Measurements from ENCODE around the gene TULP4. TPM values are rescaled to one million over a fixed set of nuclear protein-coding genes. Genes with fewer than 3 reads are reported as not detected.
A peak's percentile ranks its signal among the peaks of the same experiment; 100 is the strongest.

Gene TULP4
- total and polyA plus RNA-seq, 2 experiments from 2014 or later = 20.0 to 118 TPM

DNA sequence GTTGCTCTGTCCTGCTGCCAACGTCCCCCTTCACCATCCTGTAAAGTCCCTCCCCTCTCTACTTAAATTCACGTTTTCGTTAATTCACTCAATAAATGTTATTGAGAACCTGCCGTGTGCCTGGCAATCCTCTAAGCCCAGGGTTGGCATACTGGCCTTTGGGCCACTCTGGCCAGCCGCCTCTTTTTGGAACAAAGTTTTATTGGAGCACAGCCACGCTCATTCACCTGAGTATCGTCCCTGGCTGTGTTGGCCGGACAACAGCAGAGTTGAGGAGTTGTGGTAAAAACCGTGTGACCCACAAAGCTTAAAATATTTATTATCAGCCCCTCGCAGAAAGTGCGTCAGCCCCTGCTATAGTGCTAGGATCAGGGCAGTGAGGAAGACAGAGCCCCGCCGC lies 192.9 kb downstream of the TULP4 start:
- Histone ChIP-seq H3K27ac (no peak overlapping the region), H3K4me1 (ENCODE audit: low read depth) (no peaks in the 10 kb centered on the region), H3K27me3 (no peaks in the 10 kb centered on the region), H3K4me3 (no peak overlapping the region), H3K9me3 (ENCODE audit: low read depth) (no peaks in the 10 kb centered on the region), H3K36me3 (peaks cover 7% of the 10 kb centered on the region)
- TF ChIP-seq, protein P1, sequence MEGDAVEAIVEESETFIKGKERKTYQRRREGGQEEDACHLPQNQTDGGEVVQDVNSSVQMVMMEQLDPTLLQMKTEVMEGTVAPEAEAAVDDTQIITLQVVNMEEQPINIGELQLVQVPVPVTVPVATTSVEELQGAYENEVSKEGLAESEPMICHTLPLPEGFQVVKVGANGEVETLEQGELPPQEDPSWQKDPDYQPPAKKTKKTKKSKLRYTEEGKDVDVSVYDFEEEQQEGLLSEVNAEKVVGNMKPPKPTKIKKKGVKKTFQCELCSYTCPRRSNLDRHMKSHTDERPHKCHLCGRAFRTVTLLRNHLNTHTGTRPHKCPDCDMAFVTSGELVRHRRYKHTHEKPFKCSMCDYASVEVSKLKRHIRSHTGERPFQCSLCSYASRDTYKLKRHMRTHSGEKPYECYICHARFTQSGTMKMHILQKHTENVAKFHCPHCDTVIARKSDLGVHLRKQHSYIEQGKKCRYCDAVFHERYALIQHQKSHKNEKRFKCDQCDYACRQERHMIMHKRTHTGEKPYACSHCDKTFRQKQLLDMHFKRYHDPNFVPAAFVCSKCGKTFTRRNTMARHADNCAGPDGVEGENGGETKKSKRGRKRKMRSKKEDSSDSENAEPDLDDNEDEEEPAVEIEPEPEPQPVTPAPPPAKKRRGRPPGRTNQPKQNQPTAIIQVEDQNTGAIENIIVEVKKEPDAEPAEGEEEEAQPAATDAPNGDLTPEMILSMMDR (IDR thresholded peaks at IDR 0.05; ENCODE audit: low read depth, low read length) = no peak
- DNase-seq (ENCODE audit: low read depth in 1 of 2, low spot score in 1 of 2) = no peak

DNA sequence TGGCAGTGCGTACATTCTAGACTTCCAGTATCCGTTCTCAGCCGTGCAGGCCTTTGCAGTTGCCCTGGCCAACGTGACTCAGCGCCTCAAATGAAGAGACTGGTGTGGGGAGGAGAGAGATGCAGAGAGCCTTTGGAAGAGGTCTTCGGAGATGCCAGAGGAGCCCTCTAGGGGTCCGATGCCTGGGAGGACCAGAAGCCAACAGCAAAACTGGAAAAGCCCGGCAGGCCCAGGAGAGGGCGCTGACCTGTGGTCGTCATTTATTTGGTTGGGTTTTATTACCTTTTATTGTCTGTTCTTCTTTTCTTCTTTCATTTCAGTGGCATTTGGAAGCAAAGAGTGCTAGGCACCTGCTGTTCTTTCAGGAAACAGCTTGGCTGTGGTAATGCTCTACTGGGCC lies 194.3 kb downstream of the TULP4 start:
- TF ChIP-seq, protein P1 (IDR thresholded peaks at IDR 0.05; ENCODE audit: low read depth, low read length) = peak; percentile 20

DNA sequence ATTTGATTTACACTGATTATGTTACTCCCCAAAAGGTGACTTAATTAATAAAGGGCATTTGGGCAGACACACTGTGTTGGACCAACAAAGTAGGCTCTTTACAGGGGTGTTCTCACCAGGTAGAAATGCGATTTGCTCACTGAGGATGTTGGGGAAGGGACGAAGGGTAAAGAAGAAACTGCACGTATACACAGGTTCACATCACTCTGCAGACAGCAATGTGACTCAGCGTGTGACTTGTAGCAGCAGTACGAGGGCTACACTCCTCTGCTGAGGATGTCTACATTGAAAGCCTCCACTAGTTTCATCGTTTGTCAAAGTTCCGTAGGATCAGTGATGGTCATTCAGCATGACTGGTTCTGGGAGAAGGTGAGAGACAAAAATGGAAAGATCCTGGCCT lies 194.9 kb downstream of the TULP4 start:
- no peaks in the 10 kb centered on the region for H3K4me1 ChIP-seq (ENCODE audit: low read depth)
- no peak for DNase-seq (ENCODE audit: low read depth in 1 of 2, low spot score in 1 of 2)
- no peaks in the 10 kb centered on the region for H3K9me3 ChIP-seq (ENCODE audit: low read depth)
- no peak overlapping the region for H3K4me3 ChIP-seq
- no peaks in the 10 kb centered on the region for H3K36me3 ChIP-seq
- TF ChIP-seq, protein P1 (IDR thresholded peaks at IDR 0.05; ENCODE audit: low read depth, low read length) = no peak
- no peaks in the 10 kb centered on the region for H3K27me3 ChIP-seq
- no peak overlapping the region for H3K27ac ChIP-seq

More for the DNA sequence above, 194.3 kb downstream of the TULP4 start:
- peak in 1 of 2 donors; percentile 57 for DNase-seq (ENCODE audit: low read depth in 1 of 2, low spot score in 1 of 2)
- Histone ChIP-seq H3K27ac (no peak overlapping the region), H3K9me3 (ENCODE audit: low read depth) (no peaks in the 10 kb centered on the region), H3K36me3 (no peaks in the 10 kb centered on the region), H3K4me3 (no peak overlapping the region), H3K4me1 (ENCODE audit: low read depth) (no peaks in the 10 kb centered on the region), H3K27me3 (no peaks in the 10 kb centered on the region)

DNA sequence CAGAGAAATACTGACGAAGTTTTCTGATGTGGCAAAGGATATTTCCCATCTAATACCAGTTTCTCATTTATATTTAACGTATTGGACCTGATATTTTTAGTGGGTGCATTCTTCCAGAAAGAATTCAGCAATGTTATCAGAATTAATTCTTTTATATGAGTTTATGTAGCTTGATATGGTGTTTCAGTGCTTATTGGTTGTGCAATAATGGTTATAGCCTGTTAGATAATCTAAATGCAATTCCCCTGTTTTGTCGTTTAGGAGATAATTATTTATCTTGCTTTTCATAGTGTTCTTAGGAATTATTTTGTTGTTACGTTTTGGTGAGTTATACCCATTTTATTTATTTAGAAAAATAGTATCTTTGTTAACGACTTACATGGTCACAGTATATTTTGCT lies 196.2 kb downstream of the TULP4 start:
- no peak overlapping the region for H3K4me3 ChIP-seq
- no peaks in the 10 kb centered on the region for H3K36me3 ChIP-seq
- no peak overlapping the region for H3K27ac ChIP-seq
- no peaks in the 10 kb centered on the region for H3K27me3 ChIP-seq
- no peaks in the 10 kb centered on the region for H3K9me3 ChIP-seq (ENCODE audit: low read depth)
- TF ChIP-seq, protein P1 (IDR thresholded peaks at IDR 0.05; ENCODE audit: low read depth, low read length) = no peak
- H3K4me1 ChIP-seq (ENCODE audit: low read depth) = no peaks in the 10 kb centered on the region
- DNase-seq (ENCODE audit: low read depth in 1 of 2, low spot score in 1 of 2) = no peak

DNA sequence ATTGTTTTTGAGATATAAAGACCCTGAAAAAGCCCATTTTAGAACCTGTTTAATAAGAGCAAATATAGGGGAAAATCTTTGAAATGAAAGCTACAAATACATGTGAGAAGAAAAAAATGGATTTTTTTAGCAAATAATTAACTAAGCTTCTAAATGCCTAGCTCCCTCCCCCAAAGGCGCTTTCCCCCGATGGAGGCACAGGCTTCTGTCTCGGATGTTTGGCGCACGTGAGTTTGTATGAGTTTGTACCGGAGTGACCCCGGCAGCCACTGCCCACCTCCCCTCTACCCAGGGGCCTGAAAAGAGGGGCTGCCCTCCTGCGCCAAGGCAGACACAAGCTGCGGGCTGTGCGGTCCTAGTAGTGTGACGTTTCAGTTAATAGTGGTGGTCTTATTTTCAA lies 197.2 kb downstream of the TULP4 start:
- TF ChIP-seq, protein P1 (IDR thresholded peaks at IDR 0.05; ENCODE audit: low read depth, low read length) = no peak
- Histone ChIP-seq H3K4me3 (no peak overlapping the region), H3K27ac (no peak overlapping the region), H3K36me3 (no peaks in the 10 kb centered on the region), H3K4me1 (ENCODE audit: low read depth) (no peaks in the 10 kb centered on the region), H3K9me3 (ENCODE audit: low read depth) (no peaks in the 10 kb centered on the region), H3K27me3 (no peaks in the 10 kb centered on the region)
- DNase-seq (ENCODE audit: low read depth in 1 of 2, low spot score in 1 of 2) = no peak

DNA sequence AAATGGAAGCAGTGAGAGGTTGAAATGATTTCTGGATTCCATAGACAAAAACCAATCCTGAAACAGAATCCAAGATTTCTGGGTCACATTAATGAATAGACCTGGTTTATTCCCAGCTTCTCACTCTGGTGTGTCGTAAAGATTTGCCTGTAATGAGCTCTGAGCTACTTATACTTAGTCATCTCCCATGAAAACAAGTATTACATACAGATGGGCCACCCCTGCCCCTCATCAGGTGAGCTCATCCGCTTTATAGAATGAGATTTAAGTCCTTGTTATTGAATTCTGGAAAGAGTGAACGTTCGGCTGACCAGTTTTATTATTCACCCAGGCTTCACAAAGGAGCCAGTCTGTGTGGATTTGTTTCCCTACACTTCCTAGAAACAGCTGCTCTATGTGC lies 200.5 kb downstream of the TULP4 start:
- DNase-seq (ENCODE audit: low read depth in 1 of 2, low spot score in 1 of 2) = no peak
- peak overlapping the region; percentile 48 for H3K27ac ChIP-seq
- no peaks in the 10 kb centered on the region for H3K36me3 ChIP-seq
- no peaks in the 10 kb centered on the region for H3K27me3 ChIP-seq
- TF ChIP-seq, protein P1 (IDR thresholded peaks at IDR 0.05; ENCODE audit: low read depth, low read length) = no peak
- no peak overlapping the region for H3K4me3 ChIP-seq
- H3K9me3 ChIP-seq (ENCODE audit: low read depth) = no peaks in the 10 kb centered on the region
- no peaks in the 10 kb centered on the region for H3K4me1 ChIP-seq (ENCODE audit: low read depth)

Measured in cardiac muscle cell (in vitro differentiated cells and primary cell).